NCI-H2227 (cell line): ENCODE data around the gene RASSF6.
"Not testable (repeated sequence)": the region's sequence is repeated elsewhere in the genome, so short reads cannot be mapped to it uniquely, and the experiment has no call there.

Source experiments
- DNase-seq: peaks from one replicate; lab custom pipeline; 2025; ENCODE audit not compliant: unreplicated experiment; lab: John Stamatoyannopoulos, UW

Gene RASSF6

GRCh38 chr4:73583666-73584065 is 36.6 kb downstream of the RASSF6 start:
- no peak for DNase-seq

- no peak for DNase-seq
Measured at GRCh38 chr4:73577371-73577770, 42.9 kb downstream of the RASSF6 start.

- no peak for DNase-seq
Measured at GRCh38 chr4:73576381-73576780, 43.9 kb downstream of the RASSF6 start.

- DNase-seq = no peak
Measured at GRCh38 chr4:73575660-73576059, 44.6 kb downstream of the RASSF6 start.

GRCh38 chr4:73573794-73574528 is 46.3 kb downstream of the RASSF6 start:
- DNase-seq = no peak

- DNase-seq = not testable (repeated sequence)
Measured at GRCh38 chr4:73550865-73551264, 69.4 kb downstream of the RASSF6 start.

- no peak for DNase-seq
Measured at GRCh38 chr4:73544620-73545019, 75.6 kb downstream of the RASSF6 start.

- no peak for DNase-seq
Measured at GRCh38 chr4:73541251-73541650, 79.0 kb downstream of the RASSF6 start.

GRCh38 chr4:73540826-73541225 is 79.4 kb downstream of the RASSF6 start:
- no peak for DNase-seq

- DNase-seq = no peak
Measured at GRCh38 chr4:73539386-73539785, 80.8 kb downstream of the RASSF6 start.

- DNase-seq = no peak
Measured at GRCh38 chr4:73538162-73538561, 82.1 kb downstream of the RASSF6 start.

- DNase-seq = no peak
Measured at GRCh38 chr4:73533515-73534422, 86.5 kb downstream of the RASSF6 start.

- DNase-seq = no peak
Measured at GRCh38 chr4:73528171-73528570, 92.1 kb downstream of the RASSF6 start.

- DNase-seq = no peak
Measured at GRCh38 chr4:73527196-73527595, 93.0 kb downstream of the RASSF6 start.

- DNase-seq = no peak
Measured at GRCh38 chr4:73525611-73526010, 94.6 kb downstream of the RASSF6 start.

- DNase-seq = no peak
Measured at GRCh38 chr4:73523126-73523525, 97.1 kb downstream of the RASSF6 start.
